Measurements from ENCODE around the gene KLHL6. TPM values are rescaled to one million over a fixed set of nuclear protein-coding genes. Genes with fewer than 3 reads are reported as not detected.

Gene KLHL6
- total and polyA plus RNA-seq, 8 donors, result 1.4 to 21.6 (median 2.2) TPM

GRCh38 chr3:183448369-183449128, 107.0 kb downstream of the KLHL6 start:
- no peak for TF ChIP-seq CTCF (IDR thresholded peaks at IDR 0.05)
- no peak overlapping the region for H3K27ac ChIP-seq
- peak overlapping the region; percentile 63 to 66 for H3K4me3 ChIP-seq
- H3K27me3 ChIP-seq, result no peaks in the 10 kb centered on the region
- no peak for ATAC-seq
- H3K4me1 ChIP-seq, result peaks cover 11 to 15% of the 10 kb centered on the region in 2 donors
- H3K36me3 ChIP-seq, result no peaks in the 10 kb centered on the region
- peaks cover 0 to 10% of the 10 kb centered on the region in 2 donors for H3K9me3 ChIP-seq
- no peak for DNase-seq
- intact Hi-C loops (cut with DNase I), result no loop called here

GRCh38 chr3:183447206-183448001, 108.1 kb downstream of the KLHL6 start:
- peaks cover 11 to 15% of the 10 kb centered on the region in 2 donors for H3K4me1 ChIP-seq
- DNase-seq, result peak; percentile 83 to 90 (median 89)
- H3K4me3 ChIP-seq, result peak overlapping the region; percentile 63 to 66
- H3K36me3 ChIP-seq, result no peaks in the 10 kb centered on the region
- H3K27me3 ChIP-seq, result no peaks in the 10 kb centered on the region
- peaks cover 0 to 19% of the 10 kb centered on the region in 2 donors for H3K9me3 ChIP-seq
- H3K27ac ChIP-seq, result peak overlapping the region; percentile 76 to 77
- ATAC-seq, result peak; percentile 89
- intact Hi-C loops (cut with DNase I), result no loop called here
- TF ChIP-seq CTCF (IDR thresholded peaks at IDR 0.05), result no peak

- no peaks in the 10 kb centered on the region for H3K27me3 ChIP-seq
- H3K4me1 ChIP-seq, result peaks cover 11 to 15% of the 10 kb centered on the region in 2 donors
- no peaks in the 10 kb centered on the region for H3K36me3 ChIP-seq
- peak overlapping the region in 1 of 2 donors; percentile 77 for H3K27ac ChIP-seq
- H3K9me3 ChIP-seq, result peaks cover 0 to 19% of the 10 kb centered on the region in 2 donors
- H3K4me3 ChIP-seq, result peak overlapping the region; percentile 63 to 66
- ATAC-seq (no peak), DNase-seq (no peak)
- intact Hi-C loops (cut with DNase I), result no loop called here
- no peak for TF ChIP-seq CTCF (IDR thresholded peaks at IDR 0.05)
These were observed 108.7 kb downstream of the KLHL6 start for GRCh38 chr3:183446838-183447205.

- no peak for ATAC-seq
- no peak for DNase-seq
- no peaks in the 10 kb centered on the region for H3K36me3 ChIP-seq
- no peak overlapping the region for H3K4me3 ChIP-seq
- H3K27ac ChIP-seq, result no peak overlapping the region
- no peak for TF ChIP-seq CTCF (IDR thresholded peaks at IDR 0.05)
- intact Hi-C loops (cut with DNase I), result no loop called here
- no peaks in the 10 kb centered on the region for H3K27me3 ChIP-seq
- peaks cover 0 to 19% of the 10 kb centered on the region in 2 donors for H3K9me3 ChIP-seq
- peaks cover 10 to 11% of the 10 kb centered on the region in 2 donors for H3K4me1 ChIP-seq
These were observed 110.8 kb downstream of the KLHL6 start for GRCh38 chr3:183444748-183445147.

Data from left lung (tissue), 10 donors.